Germinal center (tissue), 1 donor: ENCODE measurements around the gene ZNF235.
"Not testable (repeated sequence)": the region's sequence is repeated elsewhere in the genome, so short reads cannot be mapped to it uniquely, and the experiment has no call there.

Experiments used
- DNase-seq: peaks from one replicate; pipeline ENCODE4 v3.0.0; 2012; ENCODE audit warnings: mixed read lengths, low spot score

The ZNF235 gene

GRCh38 chr19:44255705-44256411 is 49.0 kb downstream of the ZNF235 start:
- DNase-seq: no peak

- no peak for DNase-seq
Measured at GRCh38 chr19:44254496-44254895, 50.3 kb downstream of the ZNF235 start.

- not testable (repeated sequence) for DNase-seq
Measured at GRCh38 chr19:44253392-44253791, 51.4 kb downstream of the ZNF235 start.

- not testable (repeated sequence) for DNase-seq
Measured at GRCh38 chr19:44252332-44252731, 52.5 kb downstream of the ZNF235 start.

GRCh38 chr19:44236384-44236783 is 68.4 kb downstream of the ZNF235 start:
- no peak for DNase-seq
